Hematopoietic multipotent progenitor cell treated with erythropoietin and hydrocortisone succinate and interleukin-3 and kit ligand, for 6 days (in vitro differentiated cells): Measurements from ENCODE around the gene KIAA2012.

Experiments
- DNase-seq: peaks from one replicate; pipeline ENCODE4 v3.0.0-alpha.2; 2015

The KIAA2012 gene

DNA sequence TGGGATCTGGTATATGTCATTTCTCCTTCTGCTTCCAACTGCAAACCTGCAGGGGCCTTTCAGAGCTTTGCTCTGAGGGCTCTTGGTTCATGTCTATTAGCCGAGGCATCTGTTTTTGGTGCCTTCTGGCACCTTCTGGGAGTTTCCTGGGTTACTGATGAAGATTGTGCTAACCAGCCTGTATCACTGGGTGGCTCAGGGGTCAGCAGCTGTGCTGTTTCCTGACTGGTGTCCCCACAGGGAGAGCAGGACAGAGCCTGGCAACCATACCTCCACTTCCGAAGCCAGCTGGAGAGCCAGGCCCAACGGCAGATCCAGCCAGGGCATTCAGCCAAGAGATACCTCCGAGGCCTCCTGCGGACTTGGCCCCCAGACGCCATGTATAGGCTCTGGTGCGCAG is 17.5 kb downstream of the KIAA2012 start:
- no peak for DNase-seq

DNA sequence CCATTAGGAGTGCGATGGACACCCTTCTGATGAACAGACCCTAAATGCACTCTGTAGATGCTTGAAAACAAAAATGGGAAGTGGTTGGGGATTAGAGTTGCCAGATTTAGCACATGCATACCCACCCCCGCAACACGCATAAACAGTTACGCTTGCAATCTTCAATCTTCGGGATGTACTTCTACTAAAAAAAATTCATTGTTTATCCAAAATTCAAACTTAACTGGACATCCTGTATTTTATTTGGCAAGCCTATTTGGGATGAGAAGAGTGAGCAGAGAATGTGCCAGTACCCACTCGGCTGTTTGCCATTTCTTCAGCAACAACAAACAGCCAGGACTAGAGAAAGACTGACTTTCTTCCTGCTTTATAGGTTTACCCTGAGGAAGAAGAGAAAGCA is 18.4 kb downstream of the KIAA2012 start:
- peak; percentile 12 for DNase-seq

DNA sequence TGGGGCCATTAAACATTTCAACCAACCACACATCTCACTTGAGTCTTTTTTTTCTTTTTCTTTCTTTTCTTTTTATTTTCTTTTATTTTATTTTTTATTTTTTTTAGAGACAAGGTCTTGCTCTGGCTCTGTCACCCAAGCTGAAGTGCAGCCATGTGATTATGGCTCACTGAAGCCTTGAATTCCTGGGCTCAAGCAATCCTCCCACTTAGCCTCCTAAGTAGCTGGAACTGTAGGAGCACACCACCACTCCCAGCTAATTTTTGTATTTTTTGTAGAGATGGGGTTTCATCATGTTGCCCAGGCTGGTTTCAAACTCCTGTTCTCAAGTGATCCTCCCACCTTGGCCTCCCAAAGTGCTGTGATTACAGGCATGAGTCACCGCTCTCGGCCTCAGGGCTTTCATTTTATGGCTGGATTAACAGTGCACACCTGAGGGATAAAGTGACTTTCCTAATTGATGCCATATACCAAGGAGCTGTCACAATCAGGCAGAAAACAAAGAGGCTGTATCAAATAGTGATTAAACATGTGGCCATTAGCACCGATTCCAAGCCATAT is 21.5 kb downstream of the KIAA2012 start:
- DNase-seq: no peak

DNA sequence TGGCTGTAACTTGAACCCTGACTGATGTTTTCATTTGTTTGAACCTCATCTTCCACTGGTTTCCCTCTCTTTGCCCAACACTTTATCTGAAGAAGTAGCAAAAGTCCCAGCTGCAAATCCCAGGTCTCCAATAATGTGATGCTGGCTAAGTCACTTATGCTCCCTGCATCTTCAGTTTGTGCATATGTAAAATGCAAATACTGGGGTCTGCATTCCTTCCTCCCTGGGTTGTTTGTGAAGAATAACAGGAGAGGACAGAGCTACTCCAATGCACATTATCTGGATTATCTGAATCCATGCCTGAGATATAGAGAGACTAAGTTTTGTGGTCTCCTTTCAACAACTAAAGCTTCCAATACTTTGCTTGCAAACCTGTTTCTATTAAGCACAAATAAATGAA is 22.2 kb downstream of the KIAA2012 start:
- DNase-seq: no peak

- DNase-seq: no peak
These were observed 23.7 kb downstream of the KIAA2012 start for GRCh38 chr2:202096736-202097135.

DNA sequence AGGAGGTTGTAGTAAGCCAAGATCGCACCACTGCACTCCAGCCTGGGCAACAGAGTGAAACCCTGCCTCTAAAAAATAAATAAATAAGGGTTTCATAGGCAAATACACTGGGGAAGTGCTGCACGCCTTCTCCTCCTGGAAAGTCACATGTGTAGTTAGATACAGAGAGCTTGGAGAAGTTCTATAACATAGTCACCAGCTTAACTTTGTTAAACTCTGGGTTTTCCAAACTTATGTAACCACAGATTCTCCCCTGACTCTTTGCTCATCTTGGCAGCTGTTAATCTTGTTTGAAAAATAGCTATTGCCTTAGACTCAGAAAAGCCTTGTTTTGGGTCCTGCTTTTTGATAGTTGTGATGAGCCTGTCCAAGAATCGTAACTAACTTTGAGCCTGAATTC is 25.2 kb downstream of the KIAA2012 start:
- DNase-seq: no peak

DNA sequence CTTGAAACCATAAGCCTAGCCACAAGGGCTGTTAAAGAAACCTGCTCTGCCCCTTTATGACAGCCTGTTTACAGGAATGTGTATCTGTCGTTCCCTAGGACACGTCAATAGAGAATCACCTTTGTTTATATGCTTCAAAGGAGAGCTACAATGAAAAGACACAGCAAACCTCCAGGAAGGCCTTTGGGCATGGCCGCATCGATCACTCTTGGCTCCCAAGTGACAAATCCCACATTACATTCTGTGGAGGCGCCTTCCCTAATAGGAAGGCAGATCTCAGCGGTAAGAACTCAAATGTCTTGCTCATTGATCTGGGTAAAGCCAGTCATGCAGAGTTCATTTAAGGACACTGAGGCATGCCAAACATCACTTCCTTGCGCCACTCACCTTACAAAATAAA is 26.5 kb downstream of the KIAA2012 start:
- no peak for DNase-seq

GRCh38 chr2:202100176-202100575 is 27.1 kb downstream of the KIAA2012 start:
- no peak for DNase-seq

DNA sequence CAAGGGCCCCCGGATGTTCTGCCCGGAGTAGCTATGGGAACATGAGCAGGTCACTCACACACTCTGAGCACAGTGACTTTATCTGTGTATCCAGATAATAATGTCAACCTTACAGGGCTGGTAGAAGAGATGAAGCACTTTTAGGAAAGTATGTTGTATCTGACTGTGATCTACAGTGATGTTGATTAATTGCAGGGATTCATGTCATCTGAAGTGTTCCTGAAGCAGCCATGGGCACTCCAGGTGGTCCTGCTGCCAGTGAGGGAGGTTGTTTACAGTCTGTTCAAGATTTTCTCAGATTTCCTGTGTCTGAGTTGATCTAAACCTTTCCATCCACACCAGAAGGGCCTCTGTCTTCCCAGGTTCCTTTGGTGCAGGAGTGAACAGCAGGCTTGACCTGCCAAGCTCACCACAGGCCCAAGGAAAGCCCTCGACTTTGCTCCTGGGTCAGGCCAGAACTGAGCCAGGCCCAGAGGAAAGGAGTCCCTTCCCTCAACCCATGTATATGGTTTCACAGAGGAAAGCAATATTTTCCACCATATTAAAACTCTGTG is 28.0 kb downstream of the KIAA2012 start:
- no peak for DNase-seq

GRCh38 chr2:202102425-202103000 is 29.5 kb downstream of the KIAA2012 start:
- DNase-seq: no peak

DNA sequence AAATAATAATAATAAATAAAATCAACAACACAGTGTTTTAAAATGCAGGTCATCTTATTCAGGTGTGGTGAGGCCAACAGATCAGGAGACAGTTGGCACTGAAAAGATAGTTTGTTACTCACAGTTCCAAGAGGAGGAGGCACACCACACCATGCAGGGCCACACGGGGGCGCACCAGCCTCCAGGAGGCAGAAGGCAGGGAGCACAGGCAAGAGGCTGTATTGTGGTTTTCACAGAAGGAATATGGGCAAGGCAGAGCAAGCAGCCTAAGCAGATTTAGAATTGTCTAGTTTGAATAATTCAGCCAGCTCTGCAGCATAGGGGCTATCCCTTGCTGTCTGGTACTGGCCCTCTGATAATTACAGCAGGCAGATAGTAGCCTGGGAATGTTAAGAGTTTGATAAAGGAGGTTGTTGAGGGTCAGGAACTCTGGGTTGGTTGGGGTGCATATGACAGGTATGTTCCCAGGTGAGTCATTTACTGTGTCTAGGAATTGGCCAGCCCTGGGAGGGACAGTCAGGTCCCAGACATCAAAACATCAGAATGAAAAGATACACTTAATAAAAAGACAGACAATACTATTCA is 31.3 kb downstream of the KIAA2012 start:
- DNase-seq: peak; percentile 76

- no peak for DNase-seq
These were observed 32.0 kb downstream of the KIAA2012 start for GRCh38 chr2:202105025-202105424.

- no peak for DNase-seq
These were observed 35.3 kb downstream of the KIAA2012 start for GRCh38 chr2:202108345-202108744.

GRCh38 chr2:202109139-202109736 is 36.2 kb downstream of the KIAA2012 start:
- DNase-seq: peak; percentile 39

DNA sequence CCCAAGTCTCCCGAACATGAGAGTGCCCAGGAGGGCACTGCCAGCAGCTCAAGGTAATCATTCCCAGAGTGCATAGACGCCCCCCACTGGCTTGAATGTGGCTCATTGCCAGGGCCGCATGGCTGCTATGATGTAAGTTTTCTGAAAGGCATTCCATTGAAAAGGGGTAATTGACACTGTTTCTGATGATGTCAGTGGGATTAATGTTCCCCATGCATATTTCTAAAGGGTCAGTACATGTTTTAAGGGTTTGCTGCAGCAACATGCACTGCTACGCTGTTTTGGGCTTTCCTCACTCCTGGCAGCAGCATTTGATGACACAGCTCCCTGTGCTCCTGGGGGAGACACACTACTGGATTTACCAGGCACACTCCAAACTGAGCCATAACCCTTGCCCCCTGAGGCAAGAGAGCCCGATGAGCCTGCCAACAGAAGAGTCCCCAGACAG is 36.7 kb downstream of the KIAA2012 start:
- DNase-seq: no peak

DNA sequence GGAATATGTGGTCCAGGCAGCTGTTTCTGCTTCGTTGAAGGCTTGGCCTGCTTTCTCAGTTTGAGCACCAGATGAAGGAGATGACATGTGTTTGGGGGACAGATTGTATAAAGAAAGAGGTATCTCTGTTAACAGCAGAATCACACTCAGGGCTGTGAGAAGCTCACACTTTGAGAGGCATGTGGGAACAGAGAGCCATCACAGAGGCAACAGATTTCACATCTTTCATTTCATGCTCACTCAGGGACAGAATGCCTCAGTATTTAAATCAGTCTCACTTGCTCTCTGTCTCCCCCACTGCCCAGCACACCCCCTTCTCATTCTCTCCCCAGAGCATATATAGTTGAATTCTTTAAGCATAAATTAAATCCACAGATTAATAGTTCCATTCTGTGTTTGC is 37.4 kb downstream of the KIAA2012 start:
- DNase-seq: no peak

DNA sequence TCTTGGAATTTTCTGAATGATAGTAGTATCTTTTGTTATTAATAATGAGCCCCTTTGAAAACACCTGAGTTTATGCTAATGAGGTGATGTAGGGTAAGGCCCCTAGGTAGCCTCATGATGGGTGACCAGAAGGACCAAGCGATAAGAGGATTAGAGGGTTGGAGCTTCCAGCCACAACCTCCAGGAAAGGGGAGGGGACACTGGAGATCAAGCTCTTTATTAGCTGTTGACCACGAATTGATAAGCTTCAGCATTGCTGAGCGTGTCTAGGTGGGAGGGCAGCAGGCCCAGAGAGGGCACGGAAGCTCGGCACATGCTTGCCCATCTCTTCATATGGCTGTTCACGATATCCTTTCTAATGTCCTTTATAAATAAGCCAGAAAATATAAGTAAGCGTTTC is 39.0 kb downstream of the KIAA2012 start:
- DNase-seq: no peak

GRCh38 chr2:202113571-202114142 is 40.6 kb downstream of the KIAA2012 start:
- DNase-seq: peak; percentile 39

GRCh38 chr2:202114291-202114690 is 41.2 kb downstream of the KIAA2012 start:
- DNase-seq: no peak

DNA sequence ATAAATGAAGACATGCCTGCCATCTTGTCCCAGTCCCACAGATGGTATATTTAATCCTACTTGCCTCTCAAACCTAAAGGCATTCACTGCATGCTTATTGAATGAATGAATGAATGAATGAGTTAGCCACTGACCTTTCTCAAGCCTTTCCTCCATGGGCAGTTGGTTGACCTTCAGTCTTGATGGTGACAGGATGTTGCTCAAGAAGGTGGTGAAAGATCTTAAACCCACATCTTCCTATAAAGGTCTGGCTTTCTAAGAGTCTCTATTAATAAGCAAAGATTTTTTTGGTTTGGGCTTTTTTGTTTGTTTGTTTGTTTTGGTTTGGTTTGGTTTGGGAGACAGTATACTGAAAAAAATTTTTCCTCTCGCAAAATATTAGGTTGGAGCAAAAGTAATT is 41.7 kb downstream of the KIAA2012 start:
- DNase-seq: peak; percentile 43

- no peak for DNase-seq
These were observed 42.5 kb downstream of the KIAA2012 start for GRCh38 chr2:202115479-202115971.

DNA sequence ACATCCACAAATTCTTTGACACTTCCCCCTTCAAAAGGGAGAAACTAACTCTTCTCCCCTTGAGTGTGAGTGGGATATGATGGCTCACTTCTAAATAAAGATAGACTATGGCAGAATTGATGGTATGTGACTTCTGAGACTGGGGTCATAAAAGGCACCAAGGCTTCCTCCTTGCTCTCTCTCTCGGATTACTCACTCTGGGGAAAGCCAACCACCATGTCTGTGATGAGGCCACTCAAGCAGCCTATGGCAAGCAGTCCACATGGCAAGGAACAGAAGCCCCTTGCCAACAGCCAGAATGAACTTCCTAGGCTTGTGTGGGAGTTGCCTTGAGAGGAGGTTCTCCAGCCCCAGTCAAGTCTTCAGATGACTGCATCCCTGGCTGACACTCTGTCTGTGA is 43.6 kb downstream of the KIAA2012 start:
- DNase-seq: no peak

DNA sequence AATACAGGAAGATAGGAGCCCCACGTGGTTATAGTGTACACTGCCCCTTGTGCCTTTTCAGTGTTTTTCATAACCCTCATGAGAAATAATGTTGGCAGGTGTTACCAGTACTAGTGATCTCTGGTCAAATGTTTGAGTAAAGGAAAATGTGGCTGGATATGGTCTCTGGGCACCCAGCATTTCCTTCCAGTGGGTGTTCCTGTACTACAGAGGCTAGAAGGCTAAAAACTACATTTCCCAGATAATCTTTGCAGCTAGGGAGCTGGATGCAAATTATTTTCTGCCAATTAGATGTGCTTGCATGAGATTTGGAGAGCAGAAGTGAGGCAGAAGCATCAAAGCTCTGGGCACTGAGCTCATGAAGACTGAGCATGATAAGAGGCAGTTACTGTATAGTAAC is 45.1 kb downstream of the KIAA2012 start:
- DNase-seq: no peak

- DNase-seq: no peak
These were observed 47.8 kb downstream of the KIAA2012 start for GRCh38 chr2:202120828-202121227.
